Ramos (cell line): ENCODE measurements around the gene ACAN.
"Not testable (repeated sequence)": the region's sequence is repeated elsewhere in the genome, so short reads cannot be mapped to it uniquely, and the experiment has no call there.

Source experiments
- in situ Hi-C: fragments of 300-500 bp; cut with MboI; formaldehyde crosslinking; loops from one replicate; pipeline ENCODE4 v1.14.3; 2022; ENCODE audit warnings: low sequenced_read_pairs; ENCODE audit not compliant: unreplicated experiment

ACAN gene

GRCh38 chr15:88913017-88913849 is 110.0 kb downstream of the ACAN start, which contains the start of gene MFGE8:
MFGE8 (minus strand) TSS chr15:88913379; CDS start chr15:88913319, 60 bp downstream.
- in situ Hi-C loops: no loop called here

GRCh38 chr15:88913850-88914169 is 110.6 kb downstream of the ACAN start:
- in situ Hi-C loops: no loop called here

GRCh38 chr15:88915354-88915753 is 112.1 kb downstream of the ACAN start:
- in situ Hi-C loops: no loop called here

GRCh38 chr15:88917760-88918159 is 114.5 kb downstream of the ACAN start:
- in situ Hi-C loops: no loop called here

GRCh38 chr15:88918738-88919137 is 115.5 kb downstream of the ACAN start:
- in situ Hi-C loops: no loop called here

- in situ Hi-C loops: no loop called here
These were observed 117.1 kb downstream of the ACAN start for GRCh38 chr15:88920186-88920891.

GRCh38 chr15:88920892-88921435 is 117.7 kb downstream of the ACAN start:
- in situ Hi-C loops: not testable (repeated sequence)
